ENCODE results near the gene EPC1.

- TF ChIP-seq CTCF (IDR thresholded peaks at IDR 0.05) (no peak), POLR2AphosphoS5 (IDR thresholded peaks at IDR 0.05) (no peak)
These were observed 3.2 kb upstream of the EPC1 start for GRCh38 chr10:32349968-32350738.
